Neural cell (in vitro differentiated cells): ENCODE measurements around the gene SLC29A1. TPM values are rescaled to one million over a fixed set of nuclear protein-coding genes. Genes with fewer than 3 reads are reported as not detected.
"Not testable (repeated sequence)": the region's sequence is repeated elsewhere in the genome, so short reads cannot be mapped to it uniquely, and the experiment has no call there.

Source experiments
- H2AFZ ChIP-seq: fragments of 200-600, 300-800 bp; sonication (generic), shearing (Covaris generic); 2 replicates; pipeline ENCODE4 v1.6.0; 2014; ENCODE audit warnings: low read depth, mild to moderate bottlenecking, antibody characterized with exemption, low read length, moderate library complexity
- H3F3A ChIP-seq: fragments of 200-600 bp; shearing (Covaris generic); 2 replicates; pipeline ENCODE4 v1.6.1; 2016; ENCODE audit warnings: mild to moderate bottlenecking, moderate library complexity, mixed read lengths, antibody characterized with exemption, low read length; ENCODE audit not compliant: insufficient read depth, poor library complexity, severe bottlenecking
- H3K27ac ChIP-seq: fragments of 200-600, 300-800 bp; sonication (generic), shearing (Covaris generic); 2 replicates; pipeline ENCODE4 v1.5.1; 2014; ENCODE audit warnings: mild to moderate bottlenecking, low read length, moderate library complexity
- H3K27me3 ChIP-seq: fragments of 300-800, 200-600 bp; sonication (generic), shearing (Covaris generic); 2 replicates; pipeline ENCODE4 v1.6.0; 2014; ENCODE audit warnings: mild to moderate bottlenecking, low read depth, low read length, moderate library complexity; ENCODE audit not compliant: insufficient read depth
- H3K36me3 ChIP-seq: fragments of 300-800, 200-600 bp; sonication (generic), shearing (Covaris generic); 2 replicates; pipeline ENCODE4 v1.5.1; 2014; ENCODE audit warnings: mild to moderate bottlenecking, antibody characterized with exemption, low read length, moderate library complexity; ENCODE audit not compliant: insufficient read depth
- H3K4me2 ChIP-seq: fragments of 300-800, 200-600 bp; sonication (generic), shearing (Covaris generic); 2 replicates; pipeline ENCODE4 v1.6.0; 2014; ENCODE audit warnings: mild to moderate bottlenecking, low read length
- H3K4me3 ChIP-seq: fragments of 300-800, 200-600 bp; sonication (generic), shearing (Covaris generic); 2 replicates; pipeline ENCODE4 v1.5.1; 2014; ENCODE audit warnings: mild to moderate bottlenecking, low read length, moderate library complexity
- H3K79me2 ChIP-seq: fragments of 200-600 bp; shearing (Covaris generic); replicated peaks from 2 replicates; pipeline ENCODE4 v1.6.0; 2014; ENCODE audit warnings: mild to moderate bottlenecking, low read length, moderate library complexity; ENCODE audit not compliant: insufficient read depth
- H3K9ac ChIP-seq: fragments of 300-800, 200-600 bp; sonication (generic), shearing (Covaris generic); 2 replicates; pipeline ENCODE4 v1.6.1; 2016; ENCODE audit warnings: mild to moderate bottlenecking, low read length, mixed read lengths
- H3K9me2 ChIP-seq: fragments of 200-600 bp; shearing (Covaris generic); 2 replicates; pipeline ENCODE4 v1.6.1; 2016; ENCODE audit warnings: mild to moderate bottlenecking, low read length, mixed read lengths; ENCODE audit not compliant: insufficient read depth
- H3K9me3 ChIP-seq: fragments of 200-600, 300-800 bp; sonication (generic), shearing (Covaris generic); 2 replicates; pipeline ENCODE4 v1.6.1; 2016; ENCODE audit warnings: mild to moderate bottlenecking, mixed run types, low read length, moderate library complexity, mixed read lengths
- H4K20me1 ChIP-seq: fragments of 200-600 bp; shearing (Covaris generic); 2 replicates; pipeline ENCODE4 v1.6.1; 2016; ENCODE audit warnings: mild to moderate bottlenecking, mixed run types; ENCODE audit not compliant: insufficient read depth
- CTCF ChIP-seq: fragments of 450-650 bp; IDR thresholded peaks from 2 replicates; pipeline ENCODE4 v1.5.1; 2014; ENCODE audit warnings: antibody characterized with exemption, mild to moderate bottlenecking, moderate library complexity; ENCODE audit not compliant: poor library complexity, severe bottlenecking
- EP300 ChIP-seq: fragments of 450-650 bp; conservative IDR thresholded peaks from 2 replicates; pipeline ENCODE4 v1.6.1; 2014; ENCODE audit warnings: antibody characterized with exemption, mild to moderate bottlenecking, moderate library complexity; ENCODE audit not compliant: poor library complexity, severe bottlenecking
- EZH2 ChIP-seq: fragments of 200-600, 300-800 bp; shearing (Covaris generic), sonication (generic); IDR thresholded peaks from 2 replicates; pipeline ENCODE4 v1.6.1; 2014; ENCODE audit warnings: antibody characterized with exemption, low read length, borderline replicate concordance, mild to moderate bottlenecking; ENCODE audit not compliant: insufficient read depth, poor library complexity, severe bottlenecking
- MXI1 ChIP-seq: fragments of 450-650 bp; conservative IDR thresholded peaks from 2 replicates; pipeline ENCODE4 v1.6.1; 2014; ENCODE audit warnings: antibody characterized with exemption, mild to moderate bottlenecking; ENCODE audit not compliant: poor library complexity, severe bottlenecking
- POLR2AphosphoS5 ChIP-seq: IDR thresholded peaks from 2 replicates; pipeline ENCODE4 v1.6.1; 2012
- RAD21 ChIP-seq: fragments of 450-650 bp; conservative IDR thresholded peaks from 2 replicates; pipeline ENCODE4 v1.6.1; 2014; ENCODE audit warnings: antibody characterized with exemption, mild to moderate bottlenecking, moderate library complexity
- REST ChIP-seq: IDR thresholded peaks from 2 replicates; pipeline ENCODE4 v1.6.1; 2012; ENCODE audit warnings: borderline replicate concordance
- SMC3 ChIP-seq: fragments of 450-650 bp; conservative IDR thresholded peaks from 2 replicates; pipeline ENCODE4 v1.6.1; 2014; ENCODE audit warnings: antibody characterized with exemption, mild to moderate bottlenecking, moderate library complexity; ENCODE audit not compliant: poor library complexity
- TAF1 ChIP-seq: IDR thresholded peaks from 2 replicates; pipeline ENCODE4 v1.6.1; 2012; ENCODE audit warnings: low read depth
- polyA plus RNA-seq: library from polyadenylated mRNA; depleted of rRNA; stranded (reverse); fragments of >200 nt; gene quantifications from 2 replicates; pipeline ENCODE4 v1.2.3, GENCODE V29; 2014

Gene SLC29A1
- polyA plus RNA-seq, 1 donor from 2014 or later: 18.9 TPM

- no peaks in the 10 kb centered on the region for H3F3A ChIP-seq
- H3K9ac ChIP-seq: no peak overlapping the region
- no peak overlapping the region for H3K4me2 ChIP-seq
- no peaks in the 10 kb centered on the region for H3K27me3 ChIP-seq
- no peaks in the 10 kb centered on the region for H3K9me3 ChIP-seq
- no peaks in the 10 kb centered on the region for H3K36me3 ChIP-seq
- no peaks in the 10 kb centered on the region for H4K20me1 ChIP-seq
- H3K9me2 ChIP-seq: no peaks in the 10 kb centered on the region
- H3K27ac ChIP-seq: no peak overlapping the region
- no peak overlapping the region for H3K4me3 ChIP-seq
- H2AFZ ChIP-seq: no peak overlapping the region
- TF ChIP-seq TAF1 (no peak), EP300 (no peak), SMC3 (no peak), CTCF (no peak), REST (no peak), RAD21 (no peak), EZH2 (no peak), POLR2AphosphoS5 (no peak), MXI1 (no peak)
- H3K79me2 ChIP-seq: no peaks in the 10 kb centered on the region
Measured at GRCh38 chr6:44180886-44181285, 42.5 kb upstream of the SLC29A1 start.

- H3F3A ChIP-seq, H3K79me2 ChIP-seq, H3K4me3 ChIP-seq: not testable (repeated sequence)
Measured at GRCh38 chr6:44181784-44182183, 41.6 kb upstream of the SLC29A1 start.

GRCh38 chr6:44182911-44183390, 40.4 kb upstream of the SLC29A1 start:
- no peaks in the 10 kb centered on the region for H4K20me1 ChIP-seq
- H3K4me2 ChIP-seq: no peak overlapping the region
- H3K27me3 ChIP-seq: no peaks in the 10 kb centered on the region
- no peak overlapping the region for H3K27ac ChIP-seq
- no peaks in the 10 kb centered on the region for H3K9me3 ChIP-seq
- no peaks in the 10 kb centered on the region for H3K9me2 ChIP-seq
- no peak for TF ChIP-seq SMC3
- no peak for TF ChIP-seq REST
- TF ChIP-seq EP300: no peak
- no peak for TF ChIP-seq MXI1
- TF ChIP-seq POLR2AphosphoS5: no peak
- no peak for TF ChIP-seq TAF1
- no peak for TF ChIP-seq RAD21
- no peak for TF ChIP-seq CTCF
- no peak for TF ChIP-seq EZH2
- no peaks in the 10 kb centered on the region for H3K79me2 ChIP-seq
- H3K36me3 ChIP-seq: no peaks in the 10 kb centered on the region
- H3F3A ChIP-seq: no peaks in the 10 kb centered on the region
- no peak overlapping the region for H3K4me3 ChIP-seq
- H2AFZ ChIP-seq: no peak overlapping the region
- no peak overlapping the region for H3K9ac ChIP-seq

More at GRCh38 chr6:44181784-44182183, 41.6 kb upstream of the SLC29A1 start:
- not testable (repeated sequence) for H3K27me3 ChIP-seq, H3K27ac ChIP-seq, H3K9me2 ChIP-seq, H3K36me3 ChIP-seq, H3K4me2 ChIP-seq, H3K9ac ChIP-seq, H2AFZ ChIP-seq, H4K20me1 ChIP-seq, H3K9me3 ChIP-seq
